Measurements from ENCODE around the gene IRF2. TPM values are rescaled to one million over a fixed set of nuclear protein-coding genes. Genes with fewer than 3 reads are reported as not detected.
A peak's percentile ranks its signal among the peaks of the same experiment; 100 is the strongest.
"Not testable (repeated sequence)": the region's sequence is repeated elsewhere in the genome, so short reads cannot be mapped to it uniquely, and the experiment has no call there.

The IRF2 gene
- total RNA-seq, 1 donor from 2014 or later, result 34.0 TPM

DNA sequence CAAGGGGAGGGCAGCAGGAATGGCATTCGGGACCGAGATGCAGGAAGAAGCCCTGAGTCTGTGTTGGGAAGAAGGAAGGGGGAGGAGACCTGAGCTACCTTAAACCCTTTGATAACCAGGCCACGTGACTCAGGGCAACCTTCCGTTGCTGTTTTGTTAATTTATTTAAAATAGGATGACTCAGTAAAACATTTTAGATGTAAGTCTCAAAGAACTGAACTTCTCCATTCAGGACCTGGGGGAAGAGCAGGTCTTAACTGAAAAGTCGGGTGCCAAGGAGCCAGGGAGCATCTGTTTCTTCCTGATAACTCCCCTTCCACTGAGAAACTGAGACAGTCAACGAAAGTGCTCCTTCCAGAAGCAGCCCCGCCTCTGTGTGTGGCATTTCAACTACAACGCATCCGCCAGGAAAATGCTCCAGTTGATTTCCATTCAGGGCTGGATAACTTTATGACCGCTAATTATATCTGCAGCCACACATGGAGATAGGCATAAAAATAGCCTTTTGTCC, 88.0 kb downstream of the IRF2 start:
- peak; percentile 60 for ATAC-seq
- intact Hi-C loops (cut with DNase I), result loop anchor here (1.0 to 2.0 kb wide), 2 partner anchors 86 to 151 kb away; no protein-coding TSS in a partner anchor
- DNase-seq (ENCODE audit: missing footprints), result no peak

DNA sequence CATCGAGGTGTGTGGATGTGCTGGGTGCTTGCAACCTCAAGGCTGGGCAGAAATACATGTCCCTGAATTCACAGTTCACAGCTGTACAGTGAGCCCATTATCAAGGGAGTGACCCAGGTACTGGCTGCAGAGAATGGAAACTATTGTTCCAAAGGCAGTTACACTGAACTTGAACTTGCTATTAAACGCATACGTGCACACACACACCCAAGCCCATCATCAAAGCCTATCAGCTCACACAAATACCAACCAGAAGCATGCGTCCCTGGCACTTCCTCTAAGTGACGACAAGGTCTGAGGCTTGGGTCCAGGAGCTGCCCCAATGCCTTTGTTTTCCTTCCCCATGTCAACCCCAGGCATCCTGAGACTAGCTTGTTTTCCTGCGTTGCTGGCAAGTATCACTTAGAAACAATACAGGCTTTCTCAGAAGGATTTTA, 88.6 kb downstream of the IRF2 start:
- intact Hi-C loops (cut with DNase I), result loop anchor here (1.0 to 2.0 kb wide), 3 partner anchors 41 to 152 kb away; no protein-coding TSS in a partner anchor
- DNase-seq (ENCODE audit: missing footprints), result no peak
- peak; percentile 78 for ATAC-seq

DNA sequence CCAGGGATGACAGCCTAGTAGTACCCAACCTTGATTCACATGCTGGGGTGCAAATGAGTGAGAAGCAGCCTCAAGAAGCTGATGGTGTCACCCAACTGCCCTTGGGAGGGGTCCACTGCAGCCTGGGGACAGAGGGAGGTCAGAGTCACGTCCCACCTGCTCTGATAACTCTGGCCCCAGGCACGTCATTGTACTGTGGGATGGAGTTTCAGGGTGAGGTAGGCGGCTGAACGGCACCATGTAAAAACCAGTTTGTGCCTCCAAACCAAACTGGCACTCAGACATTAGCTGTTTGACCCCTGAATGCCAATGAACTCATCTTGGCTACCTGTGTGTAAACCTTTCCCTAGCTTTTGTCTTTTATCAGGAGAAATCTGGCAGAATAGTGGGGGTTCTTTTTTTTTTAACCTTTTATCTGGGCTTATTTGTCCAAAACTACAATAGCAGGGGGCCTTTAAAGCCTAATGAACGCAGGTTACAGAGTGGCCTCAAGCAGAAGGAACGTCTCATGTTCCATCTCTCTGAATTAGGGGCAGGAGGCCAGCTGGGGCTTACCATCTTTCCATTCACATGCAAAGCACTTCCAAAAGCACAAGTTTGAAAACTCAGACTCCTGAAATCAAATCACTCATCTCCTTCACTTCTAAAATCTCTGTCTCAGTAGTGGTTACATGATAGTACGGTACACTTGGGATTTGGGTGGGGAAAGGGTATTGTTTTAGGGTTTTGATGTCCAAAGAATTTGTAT, 89.4 kb downstream of the IRF2 start:
- intact Hi-C loops (cut with DNase I), result loop anchor here (2.0 kb wide), 1 partner anchor 40 kb away; no protein-coding TSS in a partner anchor
- no peak for ATAC-seq
- DNase-seq (ENCODE audit: missing footprints), result no peak

DNA sequence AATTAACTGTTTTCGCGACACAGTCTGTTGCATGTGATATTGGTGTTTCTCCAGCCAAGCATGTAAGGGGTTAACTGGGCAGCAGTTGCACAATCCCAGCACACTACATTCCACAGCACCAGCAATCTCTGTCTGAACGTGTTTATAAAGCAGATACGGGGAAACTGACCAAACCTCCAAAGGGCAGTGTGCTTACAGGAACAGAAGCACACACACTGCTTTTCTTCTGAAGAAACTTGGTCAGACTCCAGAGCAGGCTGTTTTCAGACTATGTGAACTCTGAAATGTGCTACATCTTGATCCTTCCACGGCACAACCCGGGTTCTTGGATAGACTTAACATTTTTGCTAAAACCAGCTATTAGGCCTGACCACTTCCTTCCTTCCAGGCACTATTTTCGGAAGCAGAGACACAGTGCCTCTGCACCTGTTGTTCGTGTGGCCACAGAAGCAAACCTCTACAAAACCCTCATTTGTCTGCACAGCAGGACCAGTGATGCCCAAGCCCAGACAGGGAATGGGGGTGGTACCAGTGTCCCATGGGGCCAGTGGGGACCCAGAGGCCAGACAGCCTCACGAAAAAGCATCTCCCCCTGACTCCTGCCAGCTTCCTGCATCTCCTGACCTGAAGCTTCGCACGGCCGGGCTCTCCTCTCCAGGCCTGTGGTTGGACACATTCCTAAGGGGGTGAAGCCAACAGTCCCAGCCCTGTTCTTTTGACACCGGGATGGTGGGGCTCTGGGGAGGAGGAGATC, 90.1 kb downstream of the IRF2 start:
- peak; percentile 60 for DNase-seq (ENCODE audit: missing footprints)
- intact Hi-C loops (cut with DNase I), result loop anchor here (2.0 kb wide), 1 partner anchor 39 kb away; no protein-coding TSS in a partner anchor

DNA sequence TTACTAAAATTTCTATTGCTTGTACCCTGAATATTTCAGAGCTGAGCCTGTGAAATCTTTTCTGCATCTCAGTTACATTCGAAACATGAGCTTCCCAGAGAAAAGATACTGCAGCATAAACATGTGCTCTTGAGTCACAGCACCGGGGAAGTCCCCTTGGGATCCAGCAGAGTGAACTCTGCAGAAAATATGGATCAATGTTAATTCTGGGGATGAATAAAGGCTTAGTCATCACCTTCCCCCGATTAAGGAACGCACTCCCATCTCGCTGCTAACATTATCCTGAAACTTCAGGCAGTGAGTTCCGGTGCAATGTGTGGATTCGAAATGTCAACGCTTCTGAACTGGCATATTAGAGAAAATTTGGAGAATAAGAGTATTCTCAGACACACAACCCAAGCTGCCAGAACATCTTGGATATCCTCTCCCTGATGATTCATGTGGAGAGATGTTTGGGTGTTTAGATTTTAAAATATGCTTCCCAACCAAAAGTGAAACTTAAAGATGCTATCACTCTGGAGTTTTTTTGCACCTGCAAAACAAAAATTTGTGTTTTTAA, 90.8 kb downstream of the IRF2 start:
- DNase-seq (ENCODE audit: missing footprints) (no peak), ATAC-seq (no peak)
- intact Hi-C loops (cut with DNase I), result loop anchor here (2.0 kb wide), 2 partner anchors 39 to 265 kb away; partner anchors contain the start of genes CASP3 and PRIMPOL

More for the DNA sequence above, 90.1 kb downstream of the IRF2 start:
- peak; percentile 58 for ATAC-seq

DNA sequence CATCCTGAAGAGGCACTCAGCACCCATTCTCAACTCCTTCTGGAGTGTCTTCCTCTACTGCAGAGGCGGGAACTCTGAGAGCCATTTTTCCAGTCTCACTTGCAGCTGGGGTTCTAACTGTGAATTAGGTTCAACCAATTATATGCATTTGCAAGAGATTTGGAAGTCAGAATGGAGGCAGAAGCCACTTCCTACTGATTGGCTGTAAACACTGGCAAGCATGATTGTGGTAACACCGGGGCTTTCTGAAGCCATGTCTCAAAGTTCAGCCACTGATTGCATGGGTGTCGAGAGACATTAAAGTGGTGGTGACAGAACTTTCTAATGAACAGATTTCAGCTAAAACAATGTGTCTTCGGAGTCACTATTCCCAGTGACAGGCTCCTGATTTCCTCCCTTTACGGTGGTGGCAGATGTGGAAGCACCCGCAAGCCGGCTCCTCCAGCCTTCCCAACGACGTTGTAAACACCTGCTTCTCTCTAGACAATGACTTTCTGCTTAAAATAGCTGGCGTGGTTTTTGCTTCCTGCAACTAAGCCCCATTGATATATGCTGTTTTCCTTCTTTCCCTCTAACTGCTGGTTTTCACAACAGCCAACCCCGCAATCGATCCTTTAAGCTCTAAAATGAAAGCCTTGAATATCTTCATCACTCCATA, 92.0 kb downstream of the IRF2 start:
- no peak for DNase-seq (ENCODE audit: missing footprints)
- intact Hi-C loops (cut with DNase I), result loop anchor here (2.0 kb wide), 1 partner anchor 266 kb away; the partner anchor contains the start of genes CASP3 and PRIMPOL
- ATAC-seq, result no peak

DNA sequence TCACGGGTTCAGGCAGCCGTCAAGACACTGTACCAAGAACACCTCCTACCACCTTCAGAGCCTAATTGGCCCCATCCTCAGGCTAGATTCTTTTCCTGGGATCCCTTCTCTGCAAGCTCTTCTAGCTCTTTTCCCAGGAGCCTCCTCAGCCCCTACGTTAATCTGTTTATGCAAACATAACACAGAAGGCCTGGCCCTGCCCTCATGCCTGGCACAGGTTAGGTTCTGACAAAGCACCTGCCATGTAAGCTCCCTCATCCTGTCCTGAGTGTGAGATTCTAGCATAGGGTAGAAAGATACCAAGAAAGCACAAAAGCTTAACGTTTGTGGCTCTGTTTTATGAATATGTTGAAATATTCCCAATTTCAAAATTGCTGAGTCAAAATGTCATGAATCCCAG, 93.6 kb downstream of the IRF2 start:
- intact Hi-C loops (cut with DNase I), result no loop called here

DNA sequence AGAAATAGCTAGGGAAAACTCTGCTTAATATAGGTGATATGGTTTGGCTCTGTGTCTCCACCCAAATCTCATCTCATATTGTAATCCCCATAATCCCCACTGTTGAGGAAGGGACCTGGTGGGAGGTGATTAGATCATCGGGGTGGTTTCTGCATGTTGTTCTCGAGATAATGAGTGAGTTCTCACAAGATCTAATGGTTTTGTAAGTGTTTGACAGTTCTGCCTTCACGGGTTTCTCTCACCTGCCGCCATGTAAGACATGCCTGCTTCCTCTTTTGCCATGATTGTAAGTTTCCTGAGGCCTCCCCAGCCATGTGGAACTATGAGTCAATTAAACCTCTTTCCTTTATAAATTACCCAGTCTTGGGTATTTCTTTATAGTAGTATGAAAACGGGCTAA, 94.1 kb downstream of the IRF2 start:
- DNase-seq (ENCODE audit: missing footprints); intact Hi-C loops (cut with DNase I); ATAC-seq: not testable (repeated sequence)

More for the DNA sequence above, 93.6 kb downstream of the IRF2 start:
- DNase-seq (ENCODE audit: missing footprints) (no peak), ATAC-seq (no peak)

DNA sequence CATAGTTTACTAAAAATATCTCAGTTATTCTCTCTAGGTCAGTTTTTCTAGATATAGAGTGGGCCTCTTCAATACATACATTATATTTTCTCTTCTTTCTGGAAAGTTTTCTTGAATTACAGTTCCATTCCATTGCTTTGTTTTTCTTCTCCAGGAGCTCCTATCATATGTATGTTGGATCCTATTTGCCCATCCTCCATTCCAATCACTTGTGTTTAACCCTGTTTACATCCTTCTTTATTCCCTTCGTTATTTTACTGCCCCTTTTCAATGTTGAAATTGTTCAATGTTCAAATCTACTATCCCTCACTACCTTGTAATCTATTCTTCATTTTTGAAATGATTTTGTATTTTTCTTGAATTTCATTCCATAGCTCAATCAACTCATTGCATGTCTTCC, 97.4 kb downstream of the IRF2 start:
- DNase-seq (ENCODE audit: missing footprints) (no peak), ATAC-seq (no peak)
- intact Hi-C loops (cut with DNase I), result no loop called here

DNA sequence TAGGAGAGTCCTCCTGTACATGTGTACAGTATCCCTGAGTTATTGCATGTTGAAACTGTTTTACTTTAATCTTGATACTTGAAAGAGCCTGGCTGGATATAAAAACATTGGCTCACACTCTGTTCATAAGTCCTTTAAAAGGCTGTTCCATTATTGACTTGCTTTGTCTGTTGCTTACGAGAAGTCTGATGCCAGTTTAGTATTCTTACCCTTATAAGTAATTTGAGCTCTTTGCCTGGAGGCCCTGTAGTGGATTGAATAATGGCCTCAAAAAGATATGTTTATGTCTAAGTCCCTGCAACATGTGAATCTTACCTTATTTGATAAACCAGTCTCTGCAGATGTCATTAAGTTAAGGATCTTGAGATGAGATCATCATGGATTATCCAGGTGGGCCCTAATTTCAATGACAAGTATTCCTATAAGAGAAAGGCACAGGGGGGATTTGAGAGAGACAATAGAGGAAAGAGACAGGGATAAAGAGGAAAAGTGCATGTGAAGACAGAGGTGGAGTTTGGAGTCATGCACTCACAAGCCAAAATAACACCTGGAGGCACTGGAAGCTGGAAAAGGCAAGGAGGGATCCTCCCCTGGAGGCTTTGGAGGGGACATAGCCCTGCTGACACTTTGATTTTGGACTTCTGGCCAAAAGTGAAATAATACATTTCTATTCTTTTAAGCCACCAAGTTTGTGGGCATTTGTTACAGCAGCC, 98.1 kb downstream of the IRF2 start:
- intact Hi-C loops (cut with DNase I), result no loop called here
- ATAC-seq, result no peak
- no peak for DNase-seq (ENCODE audit: missing footprints)

DNA sequence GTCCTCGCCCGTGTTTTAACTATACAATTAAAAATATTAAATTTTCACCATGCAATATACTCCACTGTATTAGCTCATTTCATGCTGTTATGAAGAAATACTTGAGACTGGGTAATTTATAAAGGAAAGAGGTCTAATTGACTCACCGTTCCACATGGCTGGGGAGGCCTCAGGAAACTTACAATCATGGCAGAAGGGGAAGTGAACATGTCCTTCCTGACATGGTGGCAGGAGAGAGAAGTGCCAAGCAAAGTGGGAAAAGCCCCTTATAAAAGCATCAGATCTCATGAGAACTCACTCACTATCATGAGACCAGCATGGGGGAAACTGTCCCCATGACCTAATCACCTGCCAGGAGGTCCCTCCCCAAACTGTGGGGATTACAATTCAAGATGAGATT, 98.7 kb downstream of the IRF2 start:
- intact Hi-C loops (cut with DNase I); ATAC-seq; DNase-seq (ENCODE audit: missing footprints): not testable (repeated sequence)

DNA sequence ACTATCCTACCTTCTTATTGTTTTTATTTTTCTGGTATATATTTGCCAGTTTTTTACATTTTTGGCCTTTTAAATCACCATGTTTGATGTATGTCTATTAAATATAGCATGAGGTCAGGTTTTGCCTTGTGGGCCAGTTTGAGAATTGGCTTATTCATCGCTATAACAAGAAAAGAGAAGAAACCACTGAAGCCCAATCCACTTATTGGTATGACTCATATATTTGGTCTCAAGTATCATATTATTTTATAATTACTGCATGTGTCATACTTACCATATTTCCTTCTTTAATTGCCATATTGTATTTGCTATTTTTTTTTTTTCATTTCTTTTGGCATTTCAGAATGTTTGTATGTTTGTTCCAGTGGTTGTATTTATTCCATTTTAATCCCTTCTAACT, 99.3 kb downstream of the IRF2 start:
- DNase-seq (ENCODE audit: missing footprints), result no peak
- no peak for ATAC-seq
- intact Hi-C loops (cut with DNase I), result no loop called here

DNA sequence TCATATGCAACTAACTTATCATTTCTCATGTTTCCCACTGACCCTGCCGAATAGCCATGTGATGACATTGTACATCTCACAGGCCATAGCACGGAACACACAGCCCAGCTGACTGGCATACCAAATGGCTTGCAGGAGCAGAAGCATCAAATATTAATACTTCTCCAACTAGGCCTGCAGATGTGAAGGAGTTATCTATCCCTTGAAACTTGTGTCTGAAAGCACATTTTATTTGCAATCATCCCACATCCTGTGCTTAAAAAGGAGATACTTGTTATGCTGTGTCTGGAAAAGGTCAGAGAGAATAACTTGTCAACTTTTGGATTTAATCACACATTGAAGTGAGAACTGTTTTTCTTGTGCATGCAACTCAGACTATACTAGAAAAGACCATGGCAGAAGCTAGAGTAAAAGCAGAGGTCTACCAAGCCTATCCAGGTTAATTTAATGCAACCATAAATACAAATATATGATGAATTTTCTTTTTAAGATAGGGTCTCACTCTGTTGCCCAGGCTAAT, 100.4 kb downstream of the IRF2 start:
- no peak for DNase-seq (ENCODE audit: missing footprints)
- intact Hi-C loops (cut with DNase I), result no loop called here
- ATAC-seq, result no peak

DNA sequence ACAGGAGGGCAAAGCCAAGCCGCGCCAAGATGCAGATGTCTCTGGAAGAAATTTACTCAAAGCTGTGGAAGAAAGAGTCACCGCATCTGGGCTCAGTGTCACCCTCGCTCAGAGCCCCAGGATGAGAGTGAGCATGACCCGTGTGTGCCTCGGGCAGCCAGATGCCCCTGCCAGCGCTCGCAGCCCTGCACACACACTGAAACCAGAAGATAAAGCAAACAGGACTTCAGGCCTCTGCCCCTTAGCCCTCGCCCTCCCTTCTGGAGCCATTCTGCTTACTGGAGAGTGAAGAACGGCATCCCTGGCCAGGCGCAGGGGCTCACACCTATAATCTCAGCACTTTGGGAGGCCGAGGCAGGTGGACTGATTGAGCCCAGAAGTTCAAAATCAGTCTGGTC, 103.0 kb downstream of the IRF2 start:
- DNase-seq (ENCODE audit: missing footprints) (no peak), ATAC-seq (no peak)
- intact Hi-C loops (cut with DNase I), result no loop called here

DNA sequence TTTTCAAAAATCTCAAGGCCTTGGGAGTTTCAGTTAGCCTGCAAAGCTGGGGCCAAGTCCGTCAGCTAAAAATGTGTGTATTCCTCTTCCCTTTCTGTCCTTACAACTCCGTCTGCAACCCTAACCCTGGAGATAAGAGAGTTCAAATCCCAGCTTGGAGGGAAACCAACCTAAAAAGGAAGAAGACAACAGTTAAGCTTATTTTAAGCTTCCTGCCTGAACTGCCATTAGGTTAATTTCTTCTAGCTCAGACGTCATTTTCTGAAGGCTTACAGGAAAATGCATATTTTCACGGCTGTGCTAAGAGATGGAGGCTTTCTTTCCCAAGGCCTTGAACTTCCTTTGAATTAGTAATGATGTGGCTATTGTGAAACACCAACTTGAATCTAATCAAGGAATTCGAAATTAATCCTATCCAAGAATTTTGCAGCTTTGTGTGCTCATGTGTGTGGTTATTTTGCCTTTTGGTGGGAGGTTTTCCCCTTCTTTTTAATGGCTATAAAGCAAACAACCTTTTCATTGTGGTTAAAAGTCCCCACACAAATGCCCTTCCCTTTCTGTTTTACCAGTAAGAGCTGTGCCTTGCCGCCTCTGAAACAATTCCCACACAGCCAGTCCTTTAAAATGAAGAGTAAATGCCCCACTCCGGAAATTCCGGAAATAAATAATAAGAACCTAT, 103.5 kb downstream of the IRF2 start:
- ATAC-seq (no peak), DNase-seq (ENCODE audit: missing footprints) (no peak)
- intact Hi-C loops (cut with DNase I), result no loop called here

DNA sequence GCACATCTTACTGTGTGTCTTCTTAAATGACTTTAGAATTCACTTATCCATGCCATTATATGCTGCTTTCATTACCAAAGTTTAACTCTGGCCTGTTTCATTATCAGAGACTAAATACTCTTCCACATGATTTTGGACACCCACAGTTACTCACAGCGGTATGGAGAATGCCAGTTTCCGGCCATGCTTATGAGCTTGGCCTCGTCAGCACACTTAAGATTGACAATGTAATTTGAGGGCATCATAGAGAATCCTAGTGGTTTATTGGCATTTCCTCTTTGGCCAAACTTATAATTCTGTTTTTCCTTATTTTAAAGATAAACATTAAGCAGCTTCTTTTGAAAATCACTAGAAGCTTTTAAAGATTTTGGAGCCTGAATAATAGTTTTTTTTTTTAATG, 104.5 kb downstream of the IRF2 start:
- intact Hi-C loops (cut with DNase I), result no loop called here

DNA sequence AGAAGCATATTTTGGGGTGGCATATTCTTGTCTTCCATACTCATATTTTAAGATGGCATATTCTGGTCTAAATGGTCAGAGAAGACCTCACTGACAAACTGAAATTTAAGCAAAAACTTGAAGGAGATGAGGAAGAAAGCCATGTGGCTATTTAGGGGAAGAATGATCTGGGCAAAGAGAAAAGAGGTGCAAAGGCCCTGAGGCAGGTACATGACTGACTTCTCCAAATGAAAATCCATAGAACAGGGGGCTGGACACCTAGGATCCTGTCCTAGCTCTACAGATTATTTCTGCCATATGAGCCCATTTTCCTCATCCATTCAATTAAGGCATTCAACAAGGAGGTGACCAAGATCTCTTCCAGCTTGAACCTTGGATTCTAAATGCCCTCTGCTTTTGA, 105.6 kb downstream of the IRF2 start:
- intact Hi-C loops (cut with DNase I), result no loop called here
- DNase-seq (ENCODE audit: missing footprints) (no peak), ATAC-seq (no peak)

More for the DNA sequence above, 104.5 kb downstream of the IRF2 start:
- ATAC-seq (no peak), DNase-seq (ENCODE audit: missing footprints) (no peak)
